GM12874 (cell line): ENCODE data around the gene SPG11.

Experiments used
- TF ChIP-seq, protein P1 (sequence below): IDR thresholded peaks from 2 replicates; pipeline ENCODE4 v1.5.1; 2011; ENCODE audit warnings: low read depth, mild to moderate bottlenecking, control low read depth, low read length, moderate library complexity; ENCODE audit not compliant: insufficient read depth

Gene SPG11

DNA sequence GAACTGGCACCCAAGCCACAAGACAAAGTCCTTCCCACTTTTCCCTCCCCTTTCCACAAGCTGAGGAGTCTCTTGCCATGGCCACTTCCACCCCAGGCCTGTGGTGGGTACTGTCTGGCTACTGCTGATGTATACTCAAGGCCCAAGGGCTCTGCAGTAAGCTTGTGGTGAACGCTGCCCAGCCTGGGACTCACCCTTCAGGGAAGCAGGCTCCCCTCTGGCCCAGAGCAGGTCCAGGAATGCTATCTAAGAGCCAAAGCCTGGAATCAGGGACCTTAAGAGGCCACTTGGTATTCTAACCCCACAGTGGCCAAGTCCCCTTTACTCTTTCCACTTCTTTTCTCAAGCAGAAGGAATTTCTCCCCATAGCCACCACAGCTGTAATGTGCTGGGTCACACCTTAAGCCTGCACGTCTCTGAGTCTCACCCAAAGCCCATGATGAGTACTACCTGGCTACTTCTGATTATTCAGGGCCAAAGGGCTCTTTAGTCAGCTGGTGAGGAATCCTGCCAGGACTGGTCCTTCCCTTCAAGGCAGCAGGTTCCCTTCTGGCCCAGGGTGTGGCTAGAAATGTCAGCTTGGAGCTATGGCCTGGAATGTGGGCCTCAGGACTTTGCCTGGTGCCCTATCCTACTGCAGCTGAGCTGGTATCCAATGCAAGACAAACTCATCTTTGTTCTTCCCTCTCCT is 43.6 kb upstream of the SPG11 start:
- TF ChIP-seq, protein P1, sequence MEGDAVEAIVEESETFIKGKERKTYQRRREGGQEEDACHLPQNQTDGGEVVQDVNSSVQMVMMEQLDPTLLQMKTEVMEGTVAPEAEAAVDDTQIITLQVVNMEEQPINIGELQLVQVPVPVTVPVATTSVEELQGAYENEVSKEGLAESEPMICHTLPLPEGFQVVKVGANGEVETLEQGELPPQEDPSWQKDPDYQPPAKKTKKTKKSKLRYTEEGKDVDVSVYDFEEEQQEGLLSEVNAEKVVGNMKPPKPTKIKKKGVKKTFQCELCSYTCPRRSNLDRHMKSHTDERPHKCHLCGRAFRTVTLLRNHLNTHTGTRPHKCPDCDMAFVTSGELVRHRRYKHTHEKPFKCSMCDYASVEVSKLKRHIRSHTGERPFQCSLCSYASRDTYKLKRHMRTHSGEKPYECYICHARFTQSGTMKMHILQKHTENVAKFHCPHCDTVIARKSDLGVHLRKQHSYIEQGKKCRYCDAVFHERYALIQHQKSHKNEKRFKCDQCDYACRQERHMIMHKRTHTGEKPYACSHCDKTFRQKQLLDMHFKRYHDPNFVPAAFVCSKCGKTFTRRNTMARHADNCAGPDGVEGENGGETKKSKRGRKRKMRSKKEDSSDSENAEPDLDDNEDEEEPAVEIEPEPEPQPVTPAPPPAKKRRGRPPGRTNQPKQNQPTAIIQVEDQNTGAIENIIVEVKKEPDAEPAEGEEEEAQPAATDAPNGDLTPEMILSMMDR: no peak

DNA sequence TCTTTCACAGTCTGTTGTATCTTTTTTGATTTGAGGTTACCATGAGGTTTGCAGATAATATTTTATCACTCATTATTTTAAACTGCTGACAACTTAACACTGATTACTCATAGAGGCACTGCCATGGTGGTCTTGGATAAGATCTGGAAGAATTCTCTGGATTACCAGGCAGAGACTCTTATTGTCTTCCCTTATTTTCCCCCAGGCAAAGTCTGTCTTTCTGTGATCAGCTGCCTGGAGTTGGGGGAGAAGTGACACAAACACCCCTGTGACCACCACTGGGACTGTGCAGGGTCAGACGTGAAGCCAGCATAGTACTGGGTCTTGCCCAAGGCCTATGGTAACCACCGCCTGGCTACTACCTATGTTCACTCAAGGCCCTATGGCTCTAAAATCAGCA is 42.9 kb upstream of the SPG11 start:
- TF ChIP-seq, protein P1: no peak

DNA sequence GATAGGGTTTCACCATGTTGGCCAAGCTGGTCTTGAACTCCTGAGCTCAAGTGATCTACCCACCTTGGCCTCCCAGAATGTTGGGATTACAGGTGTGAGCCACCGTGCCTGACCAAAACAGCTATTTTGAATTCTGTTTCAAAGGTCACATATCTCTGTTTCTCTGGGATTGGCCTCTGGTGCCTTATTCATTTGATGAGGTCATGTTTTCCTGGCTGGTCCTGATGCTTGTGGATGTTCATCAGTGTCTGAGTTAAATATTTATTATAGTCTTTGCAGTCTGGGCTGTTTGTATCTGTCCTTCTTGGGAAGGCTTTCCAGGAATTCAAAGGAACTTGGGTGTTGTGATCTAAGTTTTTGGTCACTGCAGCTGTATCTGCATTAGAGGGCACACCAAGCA is 42.5 kb upstream of the SPG11 start:
- TF ChIP-seq, protein P1: no peak

DNA sequence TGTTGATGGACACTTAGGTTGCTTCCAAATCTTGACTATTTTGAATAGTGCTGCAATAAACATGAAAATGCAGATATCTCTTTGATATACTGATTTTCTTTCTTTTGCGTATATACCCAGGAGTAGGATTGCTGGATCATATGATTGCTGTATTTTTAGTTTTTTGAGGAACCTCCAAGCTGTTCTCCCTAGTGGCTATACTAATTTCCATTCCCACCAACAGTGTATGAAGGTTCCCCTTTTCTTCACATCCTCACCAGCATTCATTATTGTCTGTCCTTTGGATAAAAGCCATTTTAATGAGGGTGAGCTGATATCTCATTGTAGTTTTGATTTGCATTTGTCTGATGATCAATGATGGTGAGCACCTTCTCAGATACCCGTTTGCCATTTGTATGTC is 35.2 kb upstream of the SPG11 start:
- TF ChIP-seq, protein P1: no peak

DNA sequence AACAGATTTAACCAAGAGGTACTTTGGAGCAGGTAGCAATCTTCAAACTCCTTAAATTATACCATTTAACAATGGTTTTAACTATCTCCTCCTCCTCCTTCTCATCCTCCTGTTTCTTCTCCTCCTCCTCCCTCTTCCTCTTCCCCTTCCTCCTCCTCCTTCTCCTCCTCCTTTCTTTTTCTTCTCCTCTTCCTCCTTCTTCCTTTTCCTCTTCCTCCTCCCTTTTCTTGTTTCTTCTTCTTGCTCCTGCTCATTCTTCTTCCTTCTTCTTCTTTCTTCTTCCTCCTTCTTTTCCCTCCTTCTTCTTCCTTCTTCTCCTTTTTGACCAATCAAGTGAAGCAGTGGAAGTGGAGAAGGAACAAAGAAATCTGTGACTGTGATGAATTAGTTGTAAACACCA is 33.6 kb upstream of the SPG11 start:
- TF ChIP-seq, protein P1: no peak

DNA sequence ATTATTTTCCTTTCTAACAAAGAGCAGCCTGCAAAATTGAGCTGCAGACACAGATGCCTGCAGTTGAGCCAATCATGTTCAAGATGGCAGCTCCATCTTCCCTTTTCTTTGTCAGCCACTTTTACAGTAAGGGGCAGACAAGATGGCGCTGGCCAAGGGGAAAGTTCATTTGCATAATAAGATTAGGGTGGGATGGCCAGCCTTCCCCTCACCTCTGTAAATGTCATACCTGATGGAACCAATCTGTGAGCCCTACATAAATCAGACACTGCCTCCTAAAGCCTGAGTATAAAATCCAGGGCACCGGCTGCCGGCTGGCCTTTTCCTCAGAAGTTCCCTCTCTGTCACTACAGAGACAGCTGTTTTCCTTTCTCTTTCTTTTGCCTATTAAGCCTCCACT is 31.8 kb upstream of the SPG11 start:
- TF ChIP-seq, protein P1: no peak

DNA sequence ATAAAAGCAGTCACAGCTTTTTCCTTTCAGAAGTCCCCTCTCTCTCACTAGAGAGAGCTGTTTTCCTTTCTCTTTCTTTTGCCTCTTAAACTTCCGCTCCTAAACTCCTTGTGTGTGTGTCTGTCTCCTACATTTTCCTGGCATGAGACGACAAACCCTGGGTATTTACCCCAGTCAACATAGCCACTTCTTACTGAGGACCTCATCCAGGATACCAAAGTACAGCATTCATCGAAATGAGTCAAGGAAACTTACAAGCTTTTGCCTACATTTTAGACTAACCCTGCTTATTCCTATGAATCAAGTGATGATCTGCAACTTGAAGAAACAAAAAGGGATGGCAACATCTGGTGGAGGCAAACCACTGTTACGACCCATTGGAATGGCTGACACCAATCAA is 31.0 kb upstream of the SPG11 start:
- TF ChIP-seq, protein P1: no peak

DNA sequence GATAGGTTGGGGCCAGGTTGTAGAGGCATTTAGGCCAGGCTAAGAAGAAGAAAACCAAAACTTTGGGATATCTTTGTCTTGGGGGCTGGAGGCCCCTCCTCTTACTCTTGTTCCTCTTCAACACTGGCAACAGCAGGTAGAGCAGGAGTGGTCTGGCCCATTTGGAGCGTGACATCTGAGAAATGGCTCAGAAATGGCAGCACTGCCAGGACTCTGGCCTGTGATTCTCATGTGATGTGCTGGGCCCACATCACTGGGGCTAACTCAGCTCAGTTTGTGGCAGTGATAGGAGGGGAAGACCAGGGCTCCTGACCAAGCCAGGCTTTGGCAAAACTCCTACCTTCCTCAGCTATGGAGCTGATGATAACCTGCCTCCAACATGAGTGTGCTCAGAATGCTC is 29.2 kb upstream of the SPG11 start:
- TF ChIP-seq, protein P1: no peak
